BE2C (cell line): ENCODE measurements around the gene PXK.

Experiments used
- DNase-seq: peaks from one replicate; pipeline ENCODE4 v3.0.0-alpha.2; 2020
- H3K27me3 ChIP-seq: fragments of 250-450 bp; sonication (Bioruptor Pico); 2 replicates; pipeline ENCODE4 v1.5.1; 2020; ENCODE audit warnings: mild to moderate bottlenecking
- H3K36me3 ChIP-seq: fragments of 250-450 bp; sonication (Bioruptor Pico); 2 replicates; pipeline ENCODE4 v1.5.1; 2020; ENCODE audit warnings: mild to moderate bottlenecking
- H3K4me1 ChIP-seq: fragments of 250-450 bp; sonication (Bioruptor Pico); 2 replicates; pipeline ENCODE4 v1.5.1; 2020
- H3K4me3 ChIP-seq: 2 replicates; pipeline ENCODE4 v1.5.1; 2011; ENCODE audit warnings: low read depth, low read length
- H3K9me3 ChIP-seq: fragments of 250-450 bp; sonication (Bioruptor Pico); 2 replicates; pipeline ENCODE4 v1.5.1; 2020
- TF ChIP-seq, protein P1 (sequence below): IDR thresholded peaks from 2 replicates; pipeline ENCODE4 v1.5.1; 2012; ENCODE audit warnings: mild to moderate bottlenecking, low read depth, low read length

PXK gene

DNA sequence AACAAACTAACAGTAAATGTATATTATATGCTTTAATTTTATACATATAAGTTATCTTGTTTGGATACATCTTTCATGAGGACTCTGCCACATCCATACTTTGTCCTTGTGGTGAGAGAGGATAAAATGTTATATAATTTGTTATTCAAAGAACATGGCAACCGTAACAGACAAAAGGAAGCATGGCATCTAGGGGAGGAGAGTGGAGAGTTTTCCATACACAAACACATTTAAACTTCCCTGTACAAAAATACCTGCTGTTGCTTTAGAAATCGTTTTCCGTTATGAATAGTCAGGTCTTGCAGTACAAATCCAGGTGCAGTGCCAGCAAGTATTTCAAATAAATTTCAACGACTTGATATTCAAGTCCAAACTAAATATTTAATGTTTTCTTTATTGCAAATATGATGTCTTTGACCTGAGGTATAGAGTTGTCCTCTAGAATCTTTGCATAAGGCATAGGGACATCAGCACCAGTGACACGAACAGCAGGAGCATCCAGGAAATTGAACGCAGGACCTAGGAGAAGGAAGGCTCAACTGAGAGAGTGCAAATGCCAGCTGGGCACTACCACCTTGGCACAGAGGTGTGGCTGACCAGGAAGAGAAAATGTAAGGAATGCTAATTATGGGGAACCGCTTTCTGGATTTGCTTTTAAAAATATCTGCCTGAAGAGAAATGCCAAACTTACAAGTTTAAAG lies 95.1 kb downstream of the PXK start:
- TF ChIP-seq, protein P1, sequence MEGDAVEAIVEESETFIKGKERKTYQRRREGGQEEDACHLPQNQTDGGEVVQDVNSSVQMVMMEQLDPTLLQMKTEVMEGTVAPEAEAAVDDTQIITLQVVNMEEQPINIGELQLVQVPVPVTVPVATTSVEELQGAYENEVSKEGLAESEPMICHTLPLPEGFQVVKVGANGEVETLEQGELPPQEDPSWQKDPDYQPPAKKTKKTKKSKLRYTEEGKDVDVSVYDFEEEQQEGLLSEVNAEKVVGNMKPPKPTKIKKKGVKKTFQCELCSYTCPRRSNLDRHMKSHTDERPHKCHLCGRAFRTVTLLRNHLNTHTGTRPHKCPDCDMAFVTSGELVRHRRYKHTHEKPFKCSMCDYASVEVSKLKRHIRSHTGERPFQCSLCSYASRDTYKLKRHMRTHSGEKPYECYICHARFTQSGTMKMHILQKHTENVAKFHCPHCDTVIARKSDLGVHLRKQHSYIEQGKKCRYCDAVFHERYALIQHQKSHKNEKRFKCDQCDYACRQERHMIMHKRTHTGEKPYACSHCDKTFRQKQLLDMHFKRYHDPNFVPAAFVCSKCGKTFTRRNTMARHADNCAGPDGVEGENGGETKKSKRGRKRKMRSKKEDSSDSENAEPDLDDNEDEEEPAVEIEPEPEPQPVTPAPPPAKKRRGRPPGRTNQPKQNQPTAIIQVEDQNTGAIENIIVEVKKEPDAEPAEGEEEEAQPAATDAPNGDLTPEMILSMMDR, result no peak
- Histone ChIP-seq H3K4me3 (no peak overlapping the region), H3K9me3 (no peaks in the 10 kb centered on the region), H3K27me3 (no peaks in the 10 kb centered on the region), H3K4me1 (no peaks in the 10 kb centered on the region), H3K36me3 (peaks cover 19% of the 10 kb centered on the region)
- no peak for DNase-seq

DNA sequence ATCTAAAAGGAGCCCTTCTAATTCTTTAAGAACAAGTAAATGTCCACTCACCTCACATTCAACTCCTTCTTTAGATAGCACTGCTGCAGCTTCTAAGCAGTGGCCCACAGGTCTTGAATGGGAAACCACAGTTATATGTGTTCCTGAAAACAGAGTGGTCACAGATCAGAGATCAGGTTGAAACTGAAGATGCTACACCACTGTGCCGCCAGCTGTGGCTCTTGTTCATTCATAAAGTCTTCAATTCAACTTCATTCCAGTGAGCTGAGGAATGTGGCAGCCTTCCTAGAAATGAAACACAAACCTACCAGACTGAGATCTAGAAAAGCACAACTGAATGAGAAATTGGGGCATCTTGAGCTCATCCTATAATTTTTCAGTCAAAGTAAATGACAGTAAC lies 97.0 kb downstream of the PXK start:
- no peak for DNase-seq
- TF ChIP-seq, protein P1, result no peak
- H3K4me1 ChIP-seq, result no peaks in the 10 kb centered on the region
- no peaks in the 10 kb centered on the region for H3K27me3 ChIP-seq
- peaks cover 19% of the 10 kb centered on the region for H3K36me3 ChIP-seq
- H3K9me3 ChIP-seq, result no peaks in the 10 kb centered on the region
- H3K4me3 ChIP-seq, result no peak overlapping the region

DNA sequence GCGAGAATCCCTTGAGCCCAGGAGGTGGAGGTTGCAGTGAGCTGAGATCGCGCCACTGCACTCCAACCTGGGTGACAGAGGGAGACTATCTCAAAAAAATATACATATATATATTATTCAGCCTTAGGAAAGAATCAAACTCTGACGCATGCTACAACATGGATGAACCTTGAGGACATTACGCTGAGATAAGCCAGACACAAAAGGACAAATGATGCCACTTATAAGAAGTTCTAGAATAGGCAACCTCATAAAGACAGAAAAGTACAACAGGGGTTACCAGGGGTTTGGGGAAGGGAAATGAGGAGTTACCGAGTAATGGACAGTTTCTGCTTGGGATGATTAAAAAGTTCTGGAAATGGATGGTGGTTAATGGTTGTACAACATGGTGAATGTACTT lies 100.2 kb downstream of the PXK start:
- peak overlapping the region; percentile 70 for H3K4me3 ChIP-seq
- H3K4me1 ChIP-seq, result no peaks in the 10 kb centered on the region

DNA sequence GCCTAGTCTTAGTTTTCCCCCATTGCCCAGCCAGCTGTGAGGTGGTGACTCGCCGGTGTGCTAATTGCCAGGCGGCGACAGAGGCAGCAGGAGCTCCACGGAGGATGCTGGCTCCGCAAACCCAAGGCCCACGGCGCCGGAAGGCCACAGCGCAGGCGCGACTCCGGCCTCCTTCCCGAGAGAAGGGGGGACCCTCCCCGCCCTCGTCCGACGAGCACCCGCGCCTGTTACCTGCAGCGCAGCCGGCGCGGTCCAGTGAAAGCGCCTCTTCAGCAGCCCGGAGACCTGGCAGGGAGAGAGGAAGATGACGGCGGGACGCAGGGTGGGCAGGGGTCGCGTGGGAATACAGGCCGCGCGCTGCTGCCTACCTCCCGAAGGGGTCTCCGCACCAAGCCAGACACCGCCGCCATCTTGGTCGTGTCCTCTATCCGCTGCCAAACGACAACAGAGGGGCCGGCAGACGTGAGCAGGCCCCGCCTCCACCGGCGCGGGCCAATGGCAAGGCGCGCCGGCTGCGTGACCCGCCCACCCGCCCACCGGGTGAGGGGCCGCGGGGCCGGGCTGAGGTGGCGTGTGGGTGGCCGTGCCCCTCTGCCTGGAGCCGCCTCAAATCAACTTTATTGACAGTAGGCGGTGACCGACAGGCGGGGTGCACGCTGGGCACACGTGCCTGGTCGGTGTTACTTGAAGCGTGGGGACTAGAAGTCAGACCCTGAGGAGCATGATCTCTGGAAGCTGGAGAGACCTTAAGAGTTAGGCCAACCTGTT lies 100.9 kb downstream of the PXK start, which contains the start of gene PDHB:
Gene PDHB (minus strand): TSS at position 433 of the 768 bp plus-strand sequence. CDS start 23 bp downstream, at position 410.
- TF ChIP-seq, protein P1, result no peak
- Histone ChIP-seq H3K9me3 (no peaks in the 10 kb centered on the region), H3K4me1 (no peaks in the 10 kb centered on the region), H3K36me3 (peaks cover 9% of the 10 kb centered on the region), H3K27me3 (no peaks in the 10 kb centered on the region), H3K4me3 (peak within 1 kb of the TSS; percentile 70)
- DNase-seq, result peak; percentile 84

More for the DNA sequence above, 100.2 kb downstream of the PXK start:
- no peaks in the 10 kb centered on the region for H3K27me3 ChIP-seq
- H3K9me3 ChIP-seq, result no peaks in the 10 kb centered on the region
- TF ChIP-seq, protein P1, result no peak
- no peak for DNase-seq
- H3K36me3 ChIP-seq, result peaks cover 16% of the 10 kb centered on the region

DNA sequence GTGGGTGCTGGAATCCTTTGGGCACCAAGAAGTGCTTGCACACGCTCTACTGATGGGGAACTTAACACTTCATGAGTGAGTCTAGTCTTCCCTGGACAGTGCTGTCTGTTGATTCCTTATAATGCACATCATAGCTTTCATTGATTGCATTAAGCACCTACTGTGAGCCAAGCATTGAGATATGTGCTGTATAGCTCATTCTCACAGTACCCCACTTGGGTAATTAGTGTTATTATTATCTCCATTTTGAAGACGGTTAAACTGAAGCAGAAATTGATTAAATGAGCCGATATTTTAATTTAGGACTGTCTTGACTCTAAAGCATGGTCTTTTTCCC lies 101.4 kb downstream of the PXK start:
- TF ChIP-seq, protein P1, result no peak
- no peak for DNase-seq
- Histone ChIP-seq H3K4me3 (peak overlapping the region; percentile 32; the same call in 1 of the 2 replicates), H3K9me3 (no peaks in the 10 kb centered on the region), H3K27me3 (no peaks in the 10 kb centered on the region), H3K4me1 (no peaks in the 10 kb centered on the region), H3K36me3 (peaks cover 8% of the 10 kb centered on the region)

DNA sequence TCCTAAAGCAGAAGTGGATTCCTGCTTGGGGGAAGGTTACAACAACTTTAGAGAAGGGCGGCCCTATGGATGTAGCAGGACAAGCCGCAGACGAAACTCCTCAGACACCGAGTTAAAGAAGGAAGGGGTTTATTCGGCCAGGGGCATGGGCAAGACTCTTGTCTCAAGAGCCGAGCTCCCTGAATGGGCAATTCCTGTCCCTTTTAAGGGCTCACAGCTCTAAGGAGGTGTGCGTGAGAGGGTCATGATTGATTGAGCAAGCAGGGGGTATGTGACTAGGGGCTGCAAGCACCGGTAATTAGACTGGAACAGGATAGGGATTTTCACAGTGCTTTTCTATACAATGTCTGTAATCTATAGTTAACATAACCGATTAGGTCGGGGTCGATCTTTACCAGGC lies 101.8 kb downstream of the PXK start:
- DNase-seq, result no peak
- peaks cover 8% of the 10 kb centered on the region; the same call in 1 of the 2 replicates for H3K36me3 ChIP-seq
- no peak overlapping the region for H3K4me3 ChIP-seq
- TF ChIP-seq, protein P1, result no peak
- H3K9me3 ChIP-seq, result no peaks in the 10 kb centered on the region
- no peaks in the 10 kb centered on the region for H3K4me1 ChIP-seq
- no peaks in the 10 kb centered on the region for H3K27me3 ChIP-seq
